Measurements from ENCODE around the gene YRDC. TPM values are rescaled to one million over a fixed set of nuclear protein-coding genes. Genes with fewer than 3 reads are reported as not detected.

The YRDC gene
- total RNA-seq, 2 donors from 2014 or later, result 6.2 to 11.9 TPM

DNA sequence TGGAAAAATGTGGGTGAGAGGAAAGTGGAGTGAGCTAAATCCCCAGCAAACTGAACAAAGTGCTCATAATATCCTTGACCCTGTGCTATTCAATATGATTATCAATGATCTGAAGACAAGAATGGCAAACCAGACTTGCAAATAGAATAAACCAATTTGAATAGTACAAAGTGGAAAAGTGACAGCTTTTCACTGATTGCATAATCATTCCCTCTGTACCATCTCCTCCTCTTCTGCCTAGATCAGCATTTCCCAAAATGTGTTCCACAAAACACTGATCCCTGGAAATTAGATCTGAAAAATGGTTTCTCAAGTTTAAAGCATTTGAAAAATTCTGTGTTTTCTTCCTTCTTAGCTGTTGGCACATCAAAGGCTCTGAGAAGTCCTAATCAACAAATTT lies 43.3 kb upstream of the YRDC start:
- no peak overlapping the region for H3K4me3 ChIP-seq
- ATAC-seq (no peak), DNase-seq (no peak)
- H3K4me1 ChIP-seq, result peaks cover 20% of the 10 kb centered on the region
- intact Hi-C loops (cut with DNase I), result loop anchor here (10.0 kb wide), 2 partner anchors 56 to 156 kb away; partner anchors contain the start of genes CDCA8 and MANEAL
- H3K9me3 ChIP-seq, result no peaks in the 10 kb centered on the region
- H3K27me3 ChIP-seq, result no peaks in the 10 kb centered on the region
- H3K36me3 ChIP-seq (replicated peaks in 1 of 2; ENCODE audit: insufficient read depth in 1 of 2, low read depth in 2 of 2), result no peaks in the 10 kb centered on the region
- H3K27ac ChIP-seq, result no peak overlapping the region
- TF ChIP-seq POLR2A (IDR thresholded peaks at IDR 0.05), result no peak
- TF ChIP-seq, protein P1, sequence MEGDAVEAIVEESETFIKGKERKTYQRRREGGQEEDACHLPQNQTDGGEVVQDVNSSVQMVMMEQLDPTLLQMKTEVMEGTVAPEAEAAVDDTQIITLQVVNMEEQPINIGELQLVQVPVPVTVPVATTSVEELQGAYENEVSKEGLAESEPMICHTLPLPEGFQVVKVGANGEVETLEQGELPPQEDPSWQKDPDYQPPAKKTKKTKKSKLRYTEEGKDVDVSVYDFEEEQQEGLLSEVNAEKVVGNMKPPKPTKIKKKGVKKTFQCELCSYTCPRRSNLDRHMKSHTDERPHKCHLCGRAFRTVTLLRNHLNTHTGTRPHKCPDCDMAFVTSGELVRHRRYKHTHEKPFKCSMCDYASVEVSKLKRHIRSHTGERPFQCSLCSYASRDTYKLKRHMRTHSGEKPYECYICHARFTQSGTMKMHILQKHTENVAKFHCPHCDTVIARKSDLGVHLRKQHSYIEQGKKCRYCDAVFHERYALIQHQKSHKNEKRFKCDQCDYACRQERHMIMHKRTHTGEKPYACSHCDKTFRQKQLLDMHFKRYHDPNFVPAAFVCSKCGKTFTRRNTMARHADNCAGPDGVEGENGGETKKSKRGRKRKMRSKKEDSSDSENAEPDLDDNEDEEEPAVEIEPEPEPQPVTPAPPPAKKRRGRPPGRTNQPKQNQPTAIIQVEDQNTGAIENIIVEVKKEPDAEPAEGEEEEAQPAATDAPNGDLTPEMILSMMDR (IDR thresholded peaks at IDR 0.05), result no peak

DNA sequence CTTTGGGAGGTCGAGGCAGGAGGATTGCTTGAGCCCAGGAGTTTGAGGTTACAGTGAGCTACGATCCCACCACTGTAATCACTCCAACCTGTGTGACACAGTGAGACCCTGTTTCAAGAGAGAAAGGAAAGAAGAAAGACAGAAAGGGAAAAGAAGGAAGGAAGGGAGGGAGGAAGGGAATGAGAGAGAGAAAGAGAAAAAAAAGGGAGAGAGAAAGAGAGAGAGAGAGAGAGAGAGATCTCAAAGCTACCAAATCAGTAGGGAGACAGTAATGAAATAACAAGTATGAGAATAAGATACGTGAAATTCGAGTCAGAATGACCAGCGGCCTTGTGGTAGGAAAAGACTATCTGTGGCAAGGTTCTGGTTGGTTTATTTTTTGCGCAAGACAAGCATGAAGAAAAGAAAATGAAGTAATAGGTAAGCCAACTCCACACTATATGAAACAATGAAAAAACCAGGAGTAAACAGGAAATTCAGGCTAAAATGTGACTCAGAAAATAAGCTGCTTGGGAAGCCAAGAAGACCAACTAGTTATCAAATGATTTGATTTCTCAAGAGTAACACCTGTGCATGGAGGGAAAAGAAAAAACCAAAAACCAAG lies 42.4 kb upstream of the YRDC start:
- no peaks in the 10 kb centered on the region for H3K9me3 ChIP-seq
- H3K27me3 ChIP-seq, result no peaks in the 10 kb centered on the region
- ATAC-seq, result no peak
- intact Hi-C loops (cut with DNase I), result loop anchor here (10.0 kb wide), 2 partner anchors 56 to 156 kb away; partner anchors contain the start of genes CDCA8 and MANEAL
- TF ChIP-seq, protein P1 (IDR thresholded peaks at IDR 0.05), result no peak
- no peak for TF ChIP-seq POLR2A (IDR thresholded peaks at IDR 0.05)
- H3K36me3 ChIP-seq (replicated peaks in 1 of 2; ENCODE audit: insufficient read depth in 1 of 2, low read depth in 2 of 2), result no peaks in the 10 kb centered on the region
- no peak overlapping the region for H3K27ac ChIP-seq
- WGBS, 2 donors, result 86 to 89% methylated on average over 6 of the region's 6 CpGs
- H3K4me3 ChIP-seq, result no peak overlapping the region
- DNase-seq, result no peak
- peaks cover 14% of the 10 kb centered on the region for H3K4me1 ChIP-seq

DNA sequence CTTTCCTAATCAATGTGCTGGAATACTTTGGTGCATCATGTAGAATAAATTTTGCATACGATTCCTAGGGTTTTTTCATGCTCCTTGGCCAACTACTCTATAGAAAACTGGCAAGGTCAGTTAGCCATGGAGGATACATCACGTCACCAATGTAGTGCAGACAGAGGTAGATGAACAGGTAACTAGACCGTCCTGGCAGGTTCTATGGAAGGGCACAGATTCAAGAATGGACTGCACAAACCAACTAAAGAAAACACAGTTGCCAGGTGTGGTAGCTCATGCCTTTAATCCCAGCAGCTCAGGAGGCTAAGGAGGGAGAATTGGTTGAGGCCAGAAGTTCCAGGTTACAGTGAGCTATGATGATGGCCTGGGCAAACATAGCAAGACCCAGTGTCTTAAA lies 41.5 kb upstream of the YRDC start:
- no peak overlapping the region for H3K4me3 ChIP-seq
- intact Hi-C loops (cut with DNase I), result no loop called here
- H3K36me3 ChIP-seq (replicated peaks in 1 of 2; ENCODE audit: insufficient read depth in 1 of 2, low read depth in 2 of 2), result no peaks in the 10 kb centered on the region
- no peak for DNase-seq
- ATAC-seq, result no peak
- H3K27me3 ChIP-seq, result no peaks in the 10 kb centered on the region
- 92 to 98% methylated on average over 3 of the region's 3 CpGs for WGBS, 2 donors
- H3K27ac ChIP-seq, result no peak overlapping the region
- no peaks in the 10 kb centered on the region for H3K9me3 ChIP-seq
- no peak for TF ChIP-seq POLR2A (IDR thresholded peaks at IDR 0.05)
- TF ChIP-seq, protein P1 (IDR thresholded peaks at IDR 0.05), result no peak
- H3K4me1 ChIP-seq, result peaks cover 15% of the 10 kb centered on the region

DNA sequence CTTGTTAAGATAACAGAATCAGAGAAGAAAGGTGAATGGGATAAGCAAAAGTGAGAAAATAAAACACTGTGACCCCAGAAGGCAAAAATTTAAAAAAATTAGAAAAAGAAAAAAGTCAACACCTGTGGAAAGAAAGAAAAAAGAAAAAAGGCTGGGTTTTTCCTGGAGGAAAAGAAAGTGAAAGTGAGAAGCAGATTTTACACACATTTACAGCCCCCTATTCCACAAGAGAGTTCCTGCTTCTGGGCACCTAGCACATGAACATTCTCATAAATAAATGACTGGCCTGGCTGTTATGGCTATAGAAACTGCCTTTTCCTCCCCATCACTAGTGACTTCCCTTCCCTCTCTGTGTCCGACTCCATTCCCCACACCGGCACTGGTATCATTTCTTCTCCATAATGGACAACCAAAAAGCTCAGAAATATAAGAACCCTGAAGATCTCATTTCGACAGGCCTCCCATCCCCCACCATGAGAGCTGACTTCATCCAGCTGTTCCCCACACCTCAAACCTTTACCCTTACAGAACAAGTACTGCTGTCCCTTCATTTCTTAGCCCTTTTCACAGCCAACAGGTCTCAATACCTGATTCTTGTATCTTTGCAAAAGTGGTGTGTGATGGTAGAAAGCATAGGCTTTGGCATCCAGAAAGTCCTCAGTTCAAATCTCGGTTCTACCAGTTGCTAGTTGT lies 38.8 kb upstream of the YRDC start:
- H3K27ac ChIP-seq, result no peak overlapping the region
- no peak overlapping the region for H3K4me3 ChIP-seq
- WGBS, 2 donors, result 82 to 84% methylated on average over 4 of the region's 4 CpGs
- no peaks in the 10 kb centered on the region for H3K36me3 ChIP-seq (replicated peaks in 1 of 2; ENCODE audit: insufficient read depth in 1 of 2, low read depth in 2 of 2)
- intact Hi-C loops (cut with DNase I), result no loop called here
- no peak for TF ChIP-seq POLR2A (IDR thresholded peaks at IDR 0.05)
- TF ChIP-seq, protein P1 (IDR thresholded peaks at IDR 0.05), result no peak
- ATAC-seq (no peak), DNase-seq (no peak)
- H3K4me1 ChIP-seq, result peaks cover 5% of the 10 kb centered on the region
- H3K9me3 ChIP-seq, result no peaks in the 10 kb centered on the region
- no peaks in the 10 kb centered on the region for H3K27me3 ChIP-seq

Data from body of pancreas (tissue), 4 donors.